ENCODE data around the gene SLC25A13. TPM values are rescaled to one million over a fixed set of nuclear protein-coding genes. Genes with fewer than 3 reads are reported as not detected.

The SLC25A13 gene
- total and polyA plus RNA-seq, 2 of the 8 experiments (the other 6 are each of a cell fraction or from before 2014, with no cell fraction given): 30.8 to 85.4 TPM

- Histone ChIP-seq H4K20me1 (replicated peaks in 1 of 2; ENCODE audit: control insufficient read depth in 1 of 2, insufficient read depth in 2 of 2, low read length in 2 of 2) (no peaks in the 10 kb centered on the region), H3K56ac (replicated peaks; ENCODE audit: insufficient read length, low read depth, low read length) (no peak overlapping the region), H2BK12ac (ENCODE audit: low read depth, low read length) (no peak overlapping the region), H3K4me2 (ENCODE audit: insufficient read depth in 1 of 2, low read depth in 2 of 2, low read length in 2 of 2) (no peak overlapping the region), H3K18ac (ENCODE audit: extremely low read depth, low read length) (no peak overlapping the region), H4K91ac (replicated peaks; ENCODE audit: insufficient read length, low read length) (no peak overlapping the region), H3K9me3 (ENCODE audit: insufficient read depth in 2 of 2, low read depth in 1 of 2, low read length in 1 of 2) (no peaks in the 10 kb centered on the region), H3K36me3 (ENCODE audit: control insufficient read depth in 2 of 4, insufficient read depth in 4 of 4, low read length in 3 of 4) (no peaks in the 10 kb centered on the region), H3K23me2 (ENCODE audit: low read depth, low read length) (no peaks in the 10 kb centered on the region), H3K4me1 (replicated peaks in 1 of 4; ENCODE audit: control insufficient read depth in 3 of 4, insufficient read depth in 4 of 4, low read length in 3 of 4) (no peaks in the 10 kb centered on the region), H2AFZ (ENCODE audit: low read length) (no peak overlapping the region), H4K8ac (ENCODE audit: extremely low read depth, insufficient read depth, low read length) (no peak overlapping the region), H2BK5ac (ENCODE audit: low read depth, low read length) (no peak overlapping the region), H2AK5ac (ENCODE audit: low read depth, low read length) (no peak overlapping the region), H2BK15ac (ENCODE audit: low read length) (no peak overlapping the region), H3K79me1 (ENCODE audit: low read depth, low read length) (no peaks in the 10 kb centered on the region), H3K27me3 (replicated peaks in 1 of 4; ENCODE audit: control insufficient read depth in 3 of 4, extremely low read depth in 1 of 4, insufficient read depth in 3 of 4, low read length in 3 of 4) (no peaks in the 10 kb centered on the region), H3K4me3 (ENCODE audit: extremely low read depth in 1 of 4, insufficient read depth in 2 of 4, low read depth in 3 of 4, low read length in 4 of 4) (no peak overlapping the region), H2BK20ac (ENCODE audit: low read length) (no peak overlapping the region), H4K5ac (ENCODE audit: insufficient read length, low read depth, low read length) (no peak overlapping the region), H3K23ac (ENCODE audit: insufficient read length) (no peak overlapping the region), H3K14ac (ENCODE audit: insufficient read length) (no peak overlapping the region), H2BK120ac (replicated peaks; ENCODE audit: low read depth, low read length) (no peak overlapping the region), H3K27ac (ENCODE audit: low read depth, low read length) (no peak overlapping the region), H3K9ac (replicated peaks in 1 of 4; ENCODE audit: extremely low read depth in 1 of 4, low read depth in 3 of 4, low read length in 3 of 4) (no peak overlapping the region), H3K79me2 (ENCODE audit: control insufficient read depth in 1 of 2, insufficient read depth in 2 of 2, low read length in 2 of 2) (no peaks in the 10 kb centered on the region), H3K4ac (replicated peaks; ENCODE audit: insufficient read length, low read depth, low read length) (no peak overlapping the region)
- TF ChIP-seq SIX5 (IDR thresholded peaks at IDR 0.05; ENCODE audit: low read depth, low read length) (no peak), SIRT6 (IDR thresholded peaks at IDR 0.05; ENCODE audit: low read length) (no peak), CREB1 (IDR thresholded peaks at IDR 0.05) (no peak), ZNF274 (IDR thresholded peaks at IDR 0.05; ENCODE audit: borderline replicate concordance, extremely low read depth, low read length) (no peak), HDAC6 (IDR thresholded peaks at IDR 0.05; ENCODE audit: low read depth, low read length) (no peak), RBBP5 (IDR thresholded peaks at IDR 0.05; ENCODE audit: borderline replicate concordance, low read depth, low read length) (no peak)
- TF ChIP-seq, protein P1, sequence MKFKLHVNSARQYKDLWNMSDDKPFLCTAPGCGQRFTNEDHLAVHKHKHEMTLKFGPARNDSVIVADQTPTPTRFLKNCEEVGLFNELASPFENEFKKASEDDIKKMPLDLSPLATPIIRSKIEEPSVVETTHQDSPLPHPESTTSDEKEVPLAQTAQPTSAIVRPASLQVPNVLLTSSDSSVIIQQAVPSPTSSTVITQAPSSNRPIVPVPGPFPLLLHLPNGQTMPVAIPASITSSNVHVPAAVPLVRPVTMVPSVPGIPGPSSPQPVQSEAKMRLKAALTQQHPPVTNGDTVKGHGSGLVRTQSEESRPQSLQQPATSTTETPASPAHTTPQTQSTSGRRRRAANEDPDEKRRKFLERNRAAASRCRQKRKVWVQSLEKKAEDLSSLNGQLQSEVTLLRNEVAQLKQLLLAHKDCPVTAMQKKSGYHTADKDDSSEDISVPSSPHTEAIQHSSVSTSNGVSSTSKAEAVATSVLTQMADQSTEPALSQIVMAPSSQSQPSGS (IDR thresholded peaks at IDR 0.05; ENCODE audit: low read length): no peak
- FAIRE-seq (no peak), DNase-seq (ENCODE audit: low read depth in 1 of 2, low spot score in 2 of 2) (no peak)
- WGBS, 2 experiments (ENCODE audit: extremely low coverage in 1 of 2, insufficient coverage in 1 of 2, insufficient read length in 1 of 2, insufficient replicate concordance in 2 of 2, low coverage in 1 of 2, low lambda C conversion rate in 2 of 2, missing lambda C conversion rate in 1 of 2): 91% methylated on average over 1 of the region's 1 CpG; no CpG with 5 or more reads in 1 of the 2 experiments
- POLR2A ChIA-PET (ENCODE audit: partially characterized antibody): interaction anchor here (0.6 to 1.2 kb wide), 2 partner anchors 230 to 246 kb away, joined by 3 read pairs; no protein-coding TSS in a partner anchor
- CTCF ChIA-PET (ENCODE audit: partially characterized antibody): interaction anchor here (0.6 to 1.4 kb wide), 3 partner anchors 9 to 941 kb away, joined by 3 read pairs; no protein-coding TSS in a partner anchor
Observed at GRCh38 chr7:96084881-96085553, 236.9 kb downstream of the SLC25A13 start.

Data from H1 (cell line).